Gastroesophageal sphincter (tissue), 4 donors: ENCODE measurements around the gene PRDM16. TPM values are rescaled to one million over a fixed set of nuclear protein-coding genes. Genes with fewer than 3 reads are reported as not detected.

ENCODE experiments used
- ATAC-seq: fragments of 150-250 bp; one replicate; pipeline ENCODE4 v1.9.1; 2016; ENCODE audit warnings: mild to moderate bottlenecking, moderate library complexity
- H3K27ac ChIP-seq, 4 donors: fragments of 200-600 bp; sonication (generic) in 3 of 4; 1 replicate in 3 of 4; 2 replicates in 1 of 4; pipeline ENCODE4 v1.5.1; 2016 to 2019
- H3K27me3 ChIP-seq: fragments of 200-600 bp; sonication (generic); one replicate; pipeline ENCODE4 v1.5.1; 2019
- H3K36me3 ChIP-seq, 2 donors: fragments of 200-600 bp; sonication (generic); one replicate each; pipeline ENCODE4 v1.5.1; 2019; ENCODE audit warnings: control low read depth in 1 of 2
- H3K4me1 ChIP-seq, 3 donors: fragments of 200-600 bp; sonication (generic); 1 replicate in 2 of 3; 2 replicates in 1 of 3; pipeline ENCODE4 v1.5.1; 2016 to 2019; ENCODE audit warnings: control low read depth in 2 of 3
- H3K4me3 ChIP-seq, 2 donors: fragments of 200-600 bp; sonication (generic); one replicate each; pipeline ENCODE4 v1.5.1; 2019; ENCODE audit warnings: mild to moderate bottlenecking in 1 of 2, moderate library complexity in 1 of 2
- H3K9me3 ChIP-seq, 3 donors: fragments of 200-600 bp; sonication (generic); one replicate each; pipeline ENCODE4 v1.5.1; 2017 to 2019; ENCODE audit warnings: control low read depth in 2 of 3
- CTCF ChIP-seq, 4 experiments: fragments of 200-600 bp in 2 of 4; fragments of 450-650 bp in 2 of 4; sonication (generic) in 1 of 4; IDR thresholded peaks; one replicate each; pipeline ENCODE4 v1.5.1; 2017 to 2019; ENCODE audit warnings: antibody characterized with exemption in 4 of 4, mild to moderate bottlenecking in 2 of 4, moderate library complexity in 2 of 4
- EP300 ChIP-seq: sonication (generic); formaldehyde crosslinking; IDR thresholded peaks from one replicate; pipeline ENCODE4 v1.6.1; 2017; ENCODE audit warnings: antibody characterized with exemption, mild to moderate bottlenecking
- POLR2A ChIP-seq, 2 donors: fragments of 450-650 bp; IDR thresholded peaks; one replicate each; pipeline ENCODE4 v1.6.1; 2017; ENCODE audit warnings: antibody characterized with exemption in 2 of 2, mild to moderate bottlenecking in 2 of 2, moderate library complexity in 1 of 2
- POLR2AphosphoS5 ChIP-seq: sonication (generic); formaldehyde crosslinking; IDR thresholded peaks from one replicate; pipeline ENCODE4 v1.6.1; 2017; ENCODE audit warnings: antibody characterized with exemption
- WGBS, 2 donors: methylation state at CpG; one replicate each; pipeline ENCODE4 v1.1.5; 2018; ENCODE audit warnings: low coverage in 1 of 2; 5-methylcytosine and 5-hydroxymethylcytosine counted together
- total RNA-seq, 4 donors: library from RNA; depleted of rRNA; stranded (reverse); fragments of >200 nt; gene quantifications; one replicate each; pipeline ENCODE4 v1.1.0, GENCODE V29; 2016

Gene PRDM16
- total RNA-seq, 4 donors from 2014 or later, result 1.1 to 3.4 (median 1.6) TPM

GRCh38 chr1:3399732-3400131 lies 330.7 kb downstream of the PRDM16 start:
- no peak for ATAC-seq
- TF ChIP-seq EP300, result no peak
- TF ChIP-seq POLR2AphosphoS5, result no peak
- no peak for TF ChIP-seq POLR2A (IDR thresholded peaks at IDR 0.05)
- no peak for TF ChIP-seq CTCF (IDR thresholded peaks at IDR 0.05)
- peaks cover 61% of the 10 kb centered on the region for H3K27me3 ChIP-seq
- WGBS, 2 donors, result 20 to 49% methylated on average over 2 to 3 of the region's 5 CpGs
- H3K4me1 ChIP-seq, result peaks cover 0 to 13% (median 6%) of the 10 kb centered on the region in 3 donors
- H3K4me3 ChIP-seq, result no peak overlapping the region
- H3K27ac ChIP-seq, result no peak overlapping the region
- H3K9me3 ChIP-seq, result no peaks in the 10 kb centered on the region
- peaks cover 0 to 5% of the 10 kb centered on the region in 2 donors for H3K36me3 ChIP-seq

DNA sequence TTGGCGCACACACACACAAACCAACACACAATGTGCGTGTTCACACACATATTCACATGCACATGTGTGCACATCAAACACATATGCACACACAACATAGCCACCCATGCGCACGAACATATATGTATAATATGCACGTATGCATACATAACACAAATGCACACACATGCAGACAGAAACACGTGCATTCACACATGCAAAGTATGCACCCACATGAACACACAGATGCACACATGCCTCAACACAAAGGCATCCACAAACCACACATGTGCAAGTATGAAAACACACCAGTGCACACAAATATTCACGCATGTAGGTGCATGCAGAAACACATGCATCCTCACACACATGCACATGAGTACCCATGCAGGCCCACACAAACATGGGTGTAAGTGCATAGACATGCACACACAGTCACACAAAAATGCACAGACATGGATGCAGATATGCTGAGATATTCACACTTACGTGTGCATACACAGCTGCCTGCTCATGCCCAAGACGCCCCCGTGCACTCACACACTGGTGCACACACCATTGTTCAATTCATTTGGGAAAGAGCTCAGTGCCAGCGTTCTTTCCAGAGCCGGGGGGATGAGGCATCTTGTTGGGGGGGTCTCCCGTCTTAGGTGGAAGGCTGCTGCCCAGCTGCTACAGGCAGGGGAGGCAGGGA lies 332.7 kb downstream of the PRDM16 start:
- Histone ChIP-seq H3K36me3 (peaks cover 0 to 10% of the 10 kb centered on the region in 2 donors), H3K4me1 (peaks cover 0 to 13% (median 6%) of the 10 kb centered on the region in 3 donors), H3K27me3 (peaks cover 49% of the 10 kb centered on the region), H3K27ac (no peak overlapping the region), H3K4me3 (no peak overlapping the region), H3K9me3 (no peaks in the 10 kb centered on the region)
- TF ChIP-seq EP300, result no peak
- TF ChIP-seq POLR2AphosphoS5, result no peak
- TF ChIP-seq CTCF (IDR thresholded peaks at IDR 0.05), result no peak
- TF ChIP-seq POLR2A (IDR thresholded peaks at IDR 0.05), result no peak
- WGBS, 2 donors, result 48 to 60% methylated on average over 9 to 10 of the region's 13 CpGs
- no peak for ATAC-seq

DNA sequence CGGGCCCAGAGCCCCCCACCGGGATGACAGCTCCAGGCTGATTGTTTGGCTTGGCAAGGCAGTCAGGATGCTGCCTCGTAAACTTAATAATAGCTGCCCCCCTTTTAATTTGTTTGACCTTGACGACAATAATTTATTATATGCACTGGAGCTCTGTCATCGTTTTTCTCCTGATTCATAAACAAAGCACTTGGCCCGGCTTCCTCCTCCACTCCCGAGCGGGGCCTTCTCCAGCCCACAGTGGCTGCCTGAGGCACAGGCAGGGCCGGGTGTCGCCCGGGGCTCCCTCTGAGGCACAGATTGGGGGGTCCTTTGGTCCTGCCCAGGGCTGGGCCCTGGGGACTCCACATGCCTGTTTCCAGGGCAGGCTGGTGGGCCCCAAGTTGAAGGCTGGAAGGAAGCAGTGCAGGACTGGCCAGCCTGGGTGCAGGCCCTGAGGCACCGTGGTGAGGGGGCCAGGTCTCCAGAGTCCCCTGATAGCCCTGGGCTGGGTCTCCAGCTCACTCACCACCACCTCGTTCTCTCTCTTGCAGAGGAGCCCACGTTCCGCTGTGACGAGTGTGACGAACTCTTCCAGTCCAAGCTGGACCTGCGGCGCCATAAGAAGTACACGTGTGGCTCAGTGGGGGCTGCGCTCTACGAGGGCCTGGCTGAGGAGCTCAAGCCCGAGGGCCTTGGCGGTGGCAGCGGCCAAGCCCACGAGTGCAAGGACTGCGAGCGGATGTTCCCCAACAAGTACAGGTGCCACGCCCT lies 333.4 kb downstream of the PRDM16 start:
- Histone ChIP-seq H3K4me1 (peaks cover 0 to 13% (median 6%) of the 10 kb centered on the region in 3 donors), H3K9me3 (no peaks in the 10 kb centered on the region), H3K27me3 (peaks cover 51% of the 10 kb centered on the region), H3K36me3 (peaks cover 0 to 10% of the 10 kb centered on the region in 2 donors), H3K27ac (no peak overlapping the region), H3K4me3 (no peak overlapping the region)
- ATAC-seq, result no peak
- TF ChIP-seq POLR2A (IDR thresholded peaks at IDR 0.05), result no peak
- no peak for TF ChIP-seq EP300
- no peak for TF ChIP-seq CTCF (IDR thresholded peaks at IDR 0.05)
- peak; percentile 9 for TF ChIP-seq POLR2AphosphoS5
- WGBS, 2 donors, result 22 to 66% methylated on average over 10 to 14 of the region's 29 CpGs

GRCh38 chr1:3403011-3403345 lies 334.0 kb downstream of the PRDM16 start:
- H3K9me3 ChIP-seq, result no peaks in the 10 kb centered on the region
- TF ChIP-seq POLR2AphosphoS5 (no peak), CTCF (IDR thresholded peaks at IDR 0.05) (no peak), POLR2A (IDR thresholded peaks at IDR 0.05) (no peak), EP300 (no peak)
- H3K36me3 ChIP-seq, result peaks cover 0 to 10% of the 10 kb centered on the region in 2 donors
- H3K4me3 ChIP-seq, result no peak overlapping the region
- H3K4me1 ChIP-seq, result peaks cover 0 to 13% (median 6%) of the 10 kb centered on the region in 3 donors
- H3K27me3 ChIP-seq, result peaks cover 48% of the 10 kb centered on the region
- ATAC-seq, result no peak
- H3K27ac ChIP-seq, result no peak overlapping the region
- 80% methylated on average over 1 of the region's 12 CpGs; no CpG with 5 or more reads in 1 of the 2 donors for WGBS, 2 donors
